ENCODE results near the gene LIPM.

The LIPM gene

DNA sequence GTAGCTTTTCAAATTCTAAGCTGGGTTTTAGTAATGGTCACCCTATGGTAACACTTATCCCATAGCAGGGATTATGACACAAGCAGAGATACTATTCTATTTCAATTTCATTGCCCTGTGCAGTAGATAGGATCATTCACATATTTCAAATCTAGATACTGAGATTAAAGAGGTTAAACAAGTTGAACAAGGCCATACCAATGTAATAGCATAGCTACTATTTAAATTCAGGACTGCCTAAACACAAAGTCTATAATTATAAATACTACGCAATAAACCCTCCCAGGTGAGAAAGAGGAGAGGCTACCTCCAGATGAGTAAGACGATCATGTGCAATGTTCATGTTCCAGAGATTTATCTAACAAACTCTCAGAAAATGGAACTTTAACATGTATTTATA, 1.1 kb downstream of the LIPM start:
- Histone ChIP-seq H4K20me1 (ENCODE audit: insufficient read depth, low read length, poor library complexity, severe bottlenecking) (no peaks in the 10 kb centered on the region), H3K4me2 (ENCODE audit: low read depth, low read length, poor library complexity, severe bottlenecking) (no peak overlapping the region), H3K79me2 (ENCODE audit: insufficient read depth, low read length) (no peaks in the 10 kb centered on the region), H2AFZ (ENCODE audit: low read length) (no peak overlapping the region), H3F3A (ENCODE audit: low read depth) (no peaks in the 10 kb centered on the region), H3K9ac (ENCODE audit: low read depth, low read length, poor library complexity, severe bottlenecking) (no peak overlapping the region), H3K9me3 (ENCODE audit: insufficient read depth, low read depth, low read length) (no peaks in the 10 kb centered on the region), H3K27me3 (ENCODE audit: insufficient read depth, low read length, poor library complexity, severe bottlenecking) (no peaks in the 10 kb centered on the region), H3K9me2 (replicated peaks; ENCODE audit: low read depth, low read length) (no peaks in the 10 kb centered on the region), H3K4me1 (ENCODE audit: insufficient read depth, low read length, poor library complexity, severe bottlenecking) (peaks cover 6% of the 10 kb centered on the region), H3K36me3 (ENCODE audit: insufficient read depth, low read length) (no peaks in the 10 kb centered on the region), H3K4me3 (ENCODE audit: low read length, poor library complexity, severe bottlenecking) (no peak overlapping the region)
- TF ChIP-seq CTCF (conservative IDR thresholded peaks at IDR 0.05; ENCODE audit: low read length) = no peak

- no peaks in the 10 kb centered on the region for H3K9me2 ChIP-seq (replicated peaks; ENCODE audit: low read depth, low read length)
- H3K27me3 ChIP-seq (ENCODE audit: insufficient read depth, low read length, poor library complexity, severe bottlenecking) = no peaks in the 10 kb centered on the region
- no peaks in the 10 kb centered on the region for H3F3A ChIP-seq (ENCODE audit: low read depth)
- H3K79me2 ChIP-seq (ENCODE audit: insufficient read depth, low read length) = no peaks in the 10 kb centered on the region
- no peak overlapping the region for H3K9ac ChIP-seq (ENCODE audit: low read depth, low read length, poor library complexity, severe bottlenecking)
- H3K4me3 ChIP-seq (ENCODE audit: low read length, poor library complexity, severe bottlenecking) = no peak overlapping the region
- TF ChIP-seq CTCF (conservative IDR thresholded peaks at IDR 0.05; ENCODE audit: low read length) = no peak
- no peak for TF ChIP-seq EZH2phosphoT487 (IDR thresholded peaks at IDR 0.05; ENCODE audit: borderline replicate concordance)
- H3K36me3 ChIP-seq (ENCODE audit: insufficient read depth, low read length) = no peaks in the 10 kb centered on the region
- no peaks in the 10 kb centered on the region for H4K20me1 ChIP-seq (ENCODE audit: insufficient read depth, low read length, poor library complexity, severe bottlenecking)
- H3K4me1 ChIP-seq (ENCODE audit: insufficient read depth, low read length, poor library complexity, severe bottlenecking) = peaks cover 6% of the 10 kb centered on the region
- H3K4me2 ChIP-seq (ENCODE audit: low read depth, low read length, poor library complexity, severe bottlenecking) = no peak overlapping the region
- no peaks in the 10 kb centered on the region for H3K9me3 ChIP-seq (ENCODE audit: insufficient read depth, low read depth, low read length)
- no peak overlapping the region for H2AFZ ChIP-seq (ENCODE audit: low read length)
These were observed 1.7 kb downstream of the LIPM start for GRCh38 chr10:88804083-88804812.

- H3K27me3 ChIP-seq (ENCODE audit: insufficient read depth, low read length, poor library complexity, severe bottlenecking) = no peaks in the 10 kb centered on the region
- H4K20me1 ChIP-seq (ENCODE audit: insufficient read depth, low read length, poor library complexity, severe bottlenecking) = no peaks in the 10 kb centered on the region
- no peak overlapping the region for H2AFZ ChIP-seq (ENCODE audit: low read length)
- TF ChIP-seq CTCF (conservative IDR thresholded peaks at IDR 0.05; ENCODE audit: low read length) (no peak), EZH2phosphoT487 (IDR thresholded peaks at IDR 0.05; ENCODE audit: borderline replicate concordance) (no peak)
- no peaks in the 10 kb centered on the region for H3K79me2 ChIP-seq (ENCODE audit: insufficient read depth, low read length)
- H3K4me1 ChIP-seq (ENCODE audit: insufficient read depth, low read length, poor library complexity, severe bottlenecking) = peaks cover 6% of the 10 kb centered on the region
- H3K9ac ChIP-seq (ENCODE audit: low read depth, low read length, poor library complexity, severe bottlenecking) = no peak overlapping the region
- no peaks in the 10 kb centered on the region for H3K9me2 ChIP-seq (replicated peaks; ENCODE audit: low read depth, low read length)
- no peaks in the 10 kb centered on the region for H3K9me3 ChIP-seq (ENCODE audit: insufficient read depth, low read depth, low read length)
- no peaks in the 10 kb centered on the region for H3K36me3 ChIP-seq (ENCODE audit: insufficient read depth, low read length)
- H3F3A ChIP-seq (ENCODE audit: low read depth) = no peaks in the 10 kb centered on the region
- no peak overlapping the region for H3K4me3 ChIP-seq (ENCODE audit: low read length, poor library complexity, severe bottlenecking)
- H3K4me2 ChIP-seq (ENCODE audit: low read depth, low read length, poor library complexity, severe bottlenecking) = no peak overlapping the region
These were observed 2.8 kb downstream of the LIPM start for GRCh38 chr10:88805361-88805760.
